ENCODE results near the gene CXCR3. TPM values are rescaled to one million over a fixed set of nuclear protein-coding genes. Genes with fewer than 3 reads are reported as not detected.

CXCR3 gene
- total RNA-seq, 1 donor from 2014 or later: not detected

- DNase-seq (ENCODE audit: low read depth in 2 of 2): peak in 1 of 2 donors; percentile 12
These were observed 18.9 kb upstream of the CXCR3 start for GRCh38 chrX:71637253-71637618.

GRCh38 chrX:71636438-71637252 lies 18.3 kb upstream of the CXCR3 start:
- DNase-seq (ENCODE audit: low read depth in 2 of 2): peak in 1 of 2 donors; percentile 47

- no peak for DNase-seq (ENCODE audit: low read depth in 2 of 2)
These were observed 16.1 kb upstream of the CXCR3 start for GRCh38 chrX:71634366-71634765.

DNA sequence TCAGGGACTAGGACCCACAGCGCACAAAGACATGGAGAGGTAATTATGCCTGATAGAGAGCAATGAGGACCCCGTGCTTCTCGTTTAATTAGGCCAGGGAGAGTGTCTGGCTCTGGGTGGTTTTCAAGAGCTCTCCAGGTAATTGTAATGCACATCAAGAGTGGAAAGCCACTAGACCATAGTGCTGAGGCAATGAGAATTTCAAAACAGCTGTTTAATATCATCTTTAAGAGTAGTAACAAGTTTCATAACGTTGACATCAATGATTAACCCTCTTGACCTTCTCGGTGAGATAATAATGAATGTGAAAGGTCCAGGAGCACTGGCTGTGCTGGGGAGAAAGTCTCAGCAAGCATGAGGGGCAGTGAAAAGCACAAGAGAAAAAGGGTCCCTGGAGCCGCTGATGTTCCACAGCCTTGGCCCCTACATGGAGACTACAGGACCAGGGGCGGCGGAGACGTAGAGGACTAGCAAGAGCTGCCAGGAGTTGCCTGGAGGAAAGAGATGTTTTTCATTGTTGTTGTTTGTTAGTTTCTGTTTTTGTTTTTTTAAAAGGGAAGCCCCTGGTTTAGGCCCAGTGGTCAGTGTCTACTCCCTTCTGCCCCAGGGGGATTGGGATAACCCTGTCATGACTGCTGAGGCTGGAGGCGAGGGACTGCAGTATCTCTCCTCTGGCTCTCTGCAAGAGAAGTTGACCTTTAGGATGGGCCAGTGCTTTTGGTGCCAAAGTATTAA lies 14.8 kb upstream of the CXCR3 start:
- no peak for DNase-seq (ENCODE audit: low read depth in 2 of 2)

DNA sequence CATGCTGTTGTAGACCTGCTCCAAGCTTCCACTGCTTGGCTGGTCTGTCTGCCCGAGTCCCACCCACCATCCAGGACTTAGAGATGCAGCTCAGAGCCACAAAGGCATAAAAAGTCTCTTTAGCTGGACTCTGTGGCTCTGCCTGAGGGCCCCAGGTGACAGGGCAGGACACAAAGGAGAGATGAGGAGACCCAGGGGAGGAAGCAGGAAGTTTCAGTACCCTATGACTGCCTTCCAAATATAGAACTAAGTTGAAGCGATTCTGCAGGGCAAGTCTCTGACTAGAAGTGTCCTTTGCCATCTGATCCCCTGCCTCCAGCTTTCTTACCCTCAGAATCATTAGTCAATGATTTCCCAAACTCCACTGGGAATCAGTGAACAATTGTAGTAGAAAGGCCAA lies 11.2 kb upstream of the CXCR3 start:
- DNase-seq (ENCODE audit: low read depth in 2 of 2): no peak

- no peak for DNase-seq (ENCODE audit: low read depth in 2 of 2)
These were observed 9.5 kb upstream of the CXCR3 start for GRCh38 chrX:71627588-71628404.

DNA sequence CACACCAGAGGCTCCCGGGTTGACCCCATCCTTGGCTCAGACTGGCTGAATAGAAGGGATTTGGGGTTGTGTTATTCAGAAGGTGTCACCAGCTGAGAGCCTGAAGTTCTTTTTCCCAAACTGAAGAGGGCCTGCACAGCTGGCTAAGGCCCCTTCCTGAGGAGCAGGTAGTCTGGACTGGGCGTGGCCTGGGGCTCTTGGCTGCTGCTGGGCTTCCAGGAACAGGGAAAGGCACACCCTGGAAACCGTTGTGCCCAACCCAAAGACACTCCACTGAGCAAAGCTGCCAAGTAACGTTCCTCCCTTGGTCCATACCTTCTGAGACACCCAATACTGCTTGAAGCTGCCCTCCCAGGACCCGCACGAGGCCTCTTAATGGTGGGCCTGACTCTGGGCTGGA lies 8.3 kb upstream of the CXCR3 start:
- DNase-seq (ENCODE audit: low read depth in 2 of 2): no peak

DNA sequence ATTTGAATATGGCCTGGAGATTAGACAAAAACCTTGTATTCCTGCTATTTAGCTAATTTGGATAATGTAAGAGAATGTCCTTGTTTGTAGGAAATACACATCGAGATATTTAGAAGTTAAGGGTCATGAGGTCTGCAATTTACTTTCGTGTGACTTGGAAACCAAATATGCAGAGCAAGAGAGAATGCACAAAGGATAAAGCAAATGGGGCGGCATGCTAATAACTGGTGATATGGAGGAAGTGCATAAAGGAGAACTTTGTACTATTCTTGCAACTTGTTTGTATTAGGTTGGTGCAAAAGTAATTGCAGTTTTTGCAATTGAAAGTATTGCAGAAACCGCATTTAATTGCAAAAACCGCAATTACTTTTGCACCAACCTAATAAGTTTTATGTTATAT lies 7.2 kb upstream of the CXCR3 start:
- DNase-seq (ENCODE audit: low read depth in 2 of 2): no peak

GRCh38 chrX:71623714-71624113 lies 5.4 kb upstream of the CXCR3 start:
- DNase-seq (ENCODE audit: low read depth in 2 of 2): no peak

DNA sequence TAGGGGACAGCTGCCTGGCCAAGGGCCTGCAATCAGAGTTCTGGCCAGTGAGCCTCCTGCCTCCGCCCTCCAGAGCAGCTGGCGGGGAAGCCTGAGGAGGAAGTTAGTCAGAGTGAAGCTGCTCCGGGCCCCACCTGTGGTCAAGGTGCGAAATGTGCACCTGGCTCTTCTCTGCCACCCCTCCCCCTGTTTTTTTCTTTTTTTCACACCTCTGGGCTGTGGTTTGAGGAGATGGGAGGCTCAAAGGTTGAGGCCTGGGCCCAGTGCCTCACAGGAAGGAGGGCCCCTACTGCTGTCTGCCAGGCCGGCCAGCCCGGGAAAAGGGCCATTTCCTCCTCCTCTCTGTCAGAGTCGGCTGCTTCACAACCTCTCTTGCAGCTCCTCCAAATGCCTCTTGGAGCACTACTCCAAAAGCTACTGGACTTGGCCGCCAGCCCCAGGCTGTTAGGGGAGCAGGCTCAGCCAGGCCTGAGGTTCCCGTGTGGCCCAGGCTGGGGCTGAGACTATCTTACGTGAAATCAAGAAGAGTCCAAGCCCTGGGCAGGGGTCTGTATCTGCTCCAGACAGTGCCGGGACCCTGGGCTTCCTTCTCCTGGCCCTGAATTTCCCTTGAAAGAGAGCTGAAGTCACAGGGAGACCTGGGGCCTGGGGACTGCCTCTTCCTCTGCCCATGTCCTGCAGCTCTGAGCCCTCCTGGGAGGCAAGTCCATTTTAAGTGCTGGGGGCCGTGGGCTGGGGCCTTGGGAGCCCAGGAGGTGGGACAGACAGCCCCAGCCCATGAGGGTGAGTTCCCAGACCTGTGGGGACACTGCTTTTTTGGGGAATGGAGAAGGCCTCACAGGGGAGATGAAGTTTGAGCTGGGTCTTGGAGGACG lies 4.5 kb upstream of the CXCR3 start:
- DNase-seq (ENCODE audit: low read depth in 2 of 2): peak in 1 of 2 donors; percentile 40

GRCh38 chrX:71622032-71622575 lies 3.8 kb upstream of the CXCR3 start:
- DNase-seq (ENCODE audit: low read depth in 2 of 2): no peak

DNA sequence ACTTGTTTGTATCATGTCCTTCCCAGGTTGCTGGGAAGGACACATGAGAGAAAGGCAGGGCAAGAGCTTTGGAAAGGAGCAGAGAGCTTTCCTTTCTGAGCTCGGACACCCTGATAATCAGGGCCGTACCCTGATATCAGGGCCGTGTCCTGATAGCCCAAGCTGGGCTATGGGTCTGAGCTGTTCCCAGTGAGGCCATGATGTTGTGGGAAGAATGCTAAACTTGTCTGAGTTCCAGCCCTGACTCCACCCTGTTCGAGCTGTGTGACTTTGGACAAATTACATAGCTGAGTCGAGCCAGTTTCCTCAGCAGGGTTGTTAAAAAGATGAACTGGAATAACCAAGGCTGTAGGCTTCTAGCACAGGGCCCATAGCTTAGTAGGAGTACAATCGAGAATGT lies 3.3 kb upstream of the CXCR3 start:
- no peak for DNase-seq (ENCODE audit: low read depth in 2 of 2)

DNA sequence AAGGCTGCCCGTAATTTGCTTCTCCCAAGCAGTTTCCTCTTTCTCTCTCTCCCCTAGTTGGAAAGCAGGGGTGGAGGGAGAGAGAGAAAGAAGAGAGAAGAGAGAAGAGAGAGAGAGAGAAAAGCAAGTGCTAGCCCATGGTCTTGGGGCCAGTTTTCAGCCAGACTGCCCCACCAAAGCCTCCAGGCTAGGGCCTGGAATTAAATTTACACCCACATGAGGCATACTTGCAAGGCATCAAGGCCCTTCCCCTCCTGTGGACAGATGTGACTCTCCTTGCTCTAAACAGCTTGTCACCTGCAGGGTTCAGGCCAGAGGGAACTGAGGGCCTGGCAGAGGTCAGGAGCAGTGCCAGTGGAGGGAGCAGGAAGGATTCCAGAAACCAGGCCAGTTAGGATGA lies 1.7 kb upstream of the CXCR3 start:
- no peak for DNase-seq (ENCODE audit: low read depth in 2 of 2)

DNA sequence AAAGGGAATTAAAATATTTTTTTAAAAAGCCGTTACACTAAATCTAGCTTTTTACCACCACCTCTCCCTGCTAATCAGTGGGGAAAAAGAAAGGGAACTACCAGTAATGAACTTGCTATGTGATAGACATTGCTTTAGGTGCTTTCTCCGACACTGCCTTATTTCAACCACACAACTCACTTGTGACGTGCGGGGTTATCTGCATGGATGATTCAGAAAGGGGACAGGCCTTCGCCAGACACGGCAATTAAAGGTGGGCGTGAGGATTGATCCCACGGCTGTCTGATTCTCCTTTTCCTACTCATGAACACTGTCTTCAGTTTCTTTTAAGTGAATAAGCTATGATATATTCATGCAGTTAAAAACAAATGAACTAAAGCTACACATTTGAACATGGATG lies 882 bp upstream of the CXCR3 start:
- DNase-seq (ENCODE audit: low read depth in 2 of 2): no peak

- no peak for DNase-seq (ENCODE audit: low read depth in 2 of 2)
These were observed 476 bp upstream of the CXCR3 start for GRCh38 chrX:71618787-71619186.

DNA sequence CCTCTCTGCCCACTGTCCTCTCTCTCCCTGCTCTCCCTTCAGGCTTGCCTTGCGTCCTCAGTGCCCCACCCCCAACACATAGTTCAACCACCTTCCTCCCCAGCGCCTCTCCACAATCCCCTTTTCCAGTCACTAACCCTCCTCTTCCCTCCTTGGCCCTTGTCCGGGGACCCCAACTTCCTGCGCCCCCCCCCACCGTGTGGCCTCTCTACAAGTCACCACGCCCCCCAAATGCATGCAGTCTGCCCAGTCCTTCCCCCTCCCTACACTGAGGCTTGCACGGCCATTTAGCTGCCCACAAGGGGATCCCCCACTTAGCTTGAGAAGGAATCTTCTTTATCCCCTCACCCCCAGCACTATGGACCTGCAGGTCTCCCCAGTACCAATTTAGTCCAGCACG lies 569 bp downstream of the CXCR3 start:
- no peak for DNase-seq (ENCODE audit: low read depth in 2 of 2)

DNA sequence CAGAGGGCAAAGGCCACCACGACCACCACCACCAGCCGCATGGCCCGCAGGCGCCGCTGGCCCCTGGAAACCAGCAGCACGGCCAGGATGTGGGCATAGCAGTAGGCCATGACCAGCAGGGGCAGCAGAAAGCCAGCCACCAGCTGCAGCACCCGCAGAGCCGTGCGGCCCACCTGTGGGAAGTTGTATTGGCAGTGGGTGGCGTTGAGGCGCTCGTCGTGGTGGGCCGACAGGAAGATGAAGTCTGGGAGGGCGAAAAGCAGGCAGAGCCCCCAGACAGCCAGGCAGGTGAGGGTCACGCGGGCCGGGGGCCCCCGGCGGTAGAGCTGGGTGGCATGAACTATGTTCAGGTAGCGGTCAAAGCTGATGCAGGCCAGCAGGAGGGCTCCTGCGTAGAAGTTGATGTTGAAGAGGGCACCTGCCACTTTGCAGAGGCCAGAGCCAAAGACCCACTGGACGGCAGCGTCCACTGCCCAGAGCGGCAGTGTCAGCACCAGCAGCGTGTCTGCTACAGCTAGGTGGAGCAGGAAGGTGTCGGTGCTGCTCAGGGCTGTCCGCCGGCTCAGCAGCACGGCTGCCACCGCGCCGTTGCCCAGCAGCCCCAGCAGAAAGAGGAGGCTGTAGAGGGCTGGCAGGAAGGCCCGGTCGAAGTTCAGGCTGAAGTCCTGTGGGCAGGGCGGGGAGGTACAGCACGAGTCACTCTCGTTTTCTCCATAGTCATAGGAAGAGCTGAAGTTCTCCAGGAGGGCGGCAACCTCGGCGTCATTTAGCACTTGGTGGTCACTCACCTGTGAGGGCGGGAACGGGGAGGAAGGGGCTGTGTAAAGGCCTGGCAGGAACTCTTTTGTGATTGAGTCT lies 1.4 kb downstream of the CXCR3 start:
- DNase-seq (ENCODE audit: low read depth in 2 of 2): no peak

DNA sequence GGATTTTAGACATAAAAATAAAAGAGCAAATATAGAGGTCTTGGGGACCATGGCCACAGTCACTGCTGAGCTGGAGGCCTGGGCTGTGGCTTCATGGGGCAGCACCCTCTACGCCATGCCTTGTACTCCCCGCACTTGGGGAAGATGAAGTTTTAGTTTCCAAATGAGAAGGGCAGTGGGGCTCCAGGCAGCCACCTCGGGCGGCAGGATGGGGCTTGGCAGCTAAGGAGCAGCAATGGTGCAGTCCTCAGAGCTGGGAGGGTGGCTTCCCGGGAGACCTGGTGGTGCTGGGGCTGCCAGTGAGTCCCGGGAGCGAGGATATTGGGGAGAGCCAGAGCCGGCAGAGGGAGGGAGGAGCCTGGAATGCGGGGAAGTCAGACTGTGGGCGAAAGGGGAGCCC lies 2.4 kb downstream of the CXCR3 start:
- DNase-seq (ENCODE audit: low read depth in 2 of 2): no peak

- DNase-seq (ENCODE audit: low read depth in 2 of 2): no peak
These were observed 3.3 kb downstream of the CXCR3 start for GRCh38 chrX:71615056-71615455.

DNA sequence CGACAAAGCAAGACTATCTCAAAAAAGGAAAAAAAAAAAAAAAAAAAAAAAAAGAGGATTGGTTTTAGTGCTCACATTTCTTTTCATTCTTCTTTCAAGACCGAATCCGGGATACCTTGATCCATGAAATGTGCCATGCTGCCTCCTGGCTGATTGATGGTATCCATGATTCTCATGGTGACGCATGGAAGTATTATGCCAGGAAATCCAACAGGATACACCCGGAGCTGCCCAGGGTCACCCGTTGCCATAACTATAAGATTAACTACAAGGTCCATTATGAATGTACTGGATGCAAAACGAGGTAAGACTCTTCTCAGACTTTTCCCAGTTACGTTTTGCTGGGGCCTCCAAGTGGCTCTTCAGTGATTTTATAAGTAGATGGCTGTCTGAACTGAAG lies 6.1 kb downstream of the CXCR3 start:
- peak; percentile 5 to 82 for DNase-seq (ENCODE audit: low read depth in 2 of 2)

Data from dermis microvascular lymphatic vessel endothelial cell (primary cell).